ENCODE measurements around the gene BLVRB.

DNA sequence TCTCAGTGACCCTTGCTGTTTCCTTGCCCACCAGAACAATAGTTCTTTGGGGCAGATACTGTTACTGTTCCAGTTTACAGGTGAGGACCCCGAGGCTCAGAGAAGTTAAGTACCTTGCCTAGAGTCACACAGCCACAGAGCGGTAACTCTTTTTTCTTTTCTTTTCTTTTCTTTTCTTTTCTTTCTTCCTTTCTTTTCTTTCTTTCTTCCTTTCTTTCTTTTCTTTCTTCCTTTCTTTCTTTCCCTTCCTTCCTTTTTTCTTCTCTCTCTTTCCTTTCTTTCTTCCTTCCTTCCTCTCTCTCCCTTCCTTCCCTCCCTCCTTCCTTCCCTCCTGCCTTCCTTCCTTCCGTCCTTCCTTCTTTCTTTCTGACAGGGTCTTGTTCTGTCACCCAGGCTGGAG is 47.5 kb downstream of the BLVRB start:
- TF ChIP-seq, protein P1, sequence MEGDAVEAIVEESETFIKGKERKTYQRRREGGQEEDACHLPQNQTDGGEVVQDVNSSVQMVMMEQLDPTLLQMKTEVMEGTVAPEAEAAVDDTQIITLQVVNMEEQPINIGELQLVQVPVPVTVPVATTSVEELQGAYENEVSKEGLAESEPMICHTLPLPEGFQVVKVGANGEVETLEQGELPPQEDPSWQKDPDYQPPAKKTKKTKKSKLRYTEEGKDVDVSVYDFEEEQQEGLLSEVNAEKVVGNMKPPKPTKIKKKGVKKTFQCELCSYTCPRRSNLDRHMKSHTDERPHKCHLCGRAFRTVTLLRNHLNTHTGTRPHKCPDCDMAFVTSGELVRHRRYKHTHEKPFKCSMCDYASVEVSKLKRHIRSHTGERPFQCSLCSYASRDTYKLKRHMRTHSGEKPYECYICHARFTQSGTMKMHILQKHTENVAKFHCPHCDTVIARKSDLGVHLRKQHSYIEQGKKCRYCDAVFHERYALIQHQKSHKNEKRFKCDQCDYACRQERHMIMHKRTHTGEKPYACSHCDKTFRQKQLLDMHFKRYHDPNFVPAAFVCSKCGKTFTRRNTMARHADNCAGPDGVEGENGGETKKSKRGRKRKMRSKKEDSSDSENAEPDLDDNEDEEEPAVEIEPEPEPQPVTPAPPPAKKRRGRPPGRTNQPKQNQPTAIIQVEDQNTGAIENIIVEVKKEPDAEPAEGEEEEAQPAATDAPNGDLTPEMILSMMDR (IDR thresholded peaks at IDR 0.05) = no peak
- TF ChIP-seq POLR2A (IDR thresholded peaks at IDR 0.05) = no peak

All from uterus (tissue), 2 donors.